Activated CD4-positive, alpha-beta T cell treated with anti-CD3 and anti-CD28 coated beads, Interleukin-2, amount 50 U/mL, for 48 hours (primary cell): Measurements from ENCODE around the gene NSMCE1.
"Not testable (repeated sequence)": the region's sequence is repeated elsewhere in the genome, so short reads cannot be mapped to it uniquely, and the experiment has no call there.

Experiments used
- DNase-seq, 2 experiments: peaks; one replicate each; pipeline ENCODE4 v3.0.0-alpha.2; 2020

NSMCE1 gene

GRCh38 chr16:27269300-27270150 is 953 bp upstream of the NSMCE1 start:
- DNase-seq: peak in 1 of 2 experiments; percentile 2

- peak in 1 of 2 experiments; percentile 2 for DNase-seq
These were observed 1.4 kb downstream of the NSMCE1 start for GRCh38 chr16:27267037-27267677.

GRCh38 chr16:27265982-27266381 is 2.6 kb downstream of the NSMCE1 start:
- no peak for DNase-seq

DNA sequence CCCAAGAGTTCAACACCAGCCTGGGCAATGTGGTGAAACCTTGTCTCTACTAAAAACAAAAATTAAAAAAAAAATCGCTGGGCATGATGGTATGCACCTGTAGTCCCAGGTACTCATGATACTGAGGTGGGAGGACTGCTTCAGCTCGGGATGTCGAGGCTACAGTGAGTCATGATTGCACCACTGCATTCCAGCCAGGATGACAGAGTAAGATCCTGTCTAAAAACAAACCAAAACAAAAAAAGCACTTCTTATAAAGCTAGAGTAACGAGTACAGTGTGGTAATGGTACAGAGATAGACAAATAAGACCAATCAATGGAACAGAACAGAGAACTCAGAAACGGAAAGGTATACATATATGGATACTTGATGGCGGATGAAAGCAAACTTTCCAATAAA is 4.4 kb downstream of the NSMCE1 start:
- no peak for DNase-seq

DNA sequence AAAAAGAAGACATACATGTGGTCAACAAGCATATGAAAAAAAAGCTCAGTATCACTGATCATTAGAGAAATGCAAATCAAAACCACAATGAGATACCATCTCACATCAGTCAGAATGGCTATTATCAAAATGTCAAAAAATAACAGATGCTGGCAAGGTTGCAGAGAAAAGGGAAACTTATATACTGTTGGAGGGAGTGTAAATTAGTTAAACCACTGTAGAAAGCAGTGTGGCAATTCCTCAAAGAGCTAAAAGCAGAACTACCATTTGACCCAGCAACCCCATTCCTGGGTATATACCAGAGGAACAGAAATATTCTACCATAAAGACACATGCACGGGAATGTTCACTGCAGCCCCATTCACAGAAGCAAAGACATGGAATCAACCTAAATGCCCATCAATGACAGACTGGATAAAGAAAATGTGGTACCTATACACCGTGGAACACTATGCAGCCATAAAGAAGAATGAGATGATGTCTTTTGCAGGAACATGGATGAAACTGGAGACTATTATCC is 5.6 kb downstream of the NSMCE1 start:
- DNase-seq: not testable (repeated sequence)

- DNase-seq: no peak
These were observed 8.9 kb downstream of the NSMCE1 start for GRCh38 chr16:27259710-27260109.

GRCh38 chr16:27258241-27258734 is 10.3 kb downstream of the NSMCE1 start:
- no peak for DNase-seq

DNA sequence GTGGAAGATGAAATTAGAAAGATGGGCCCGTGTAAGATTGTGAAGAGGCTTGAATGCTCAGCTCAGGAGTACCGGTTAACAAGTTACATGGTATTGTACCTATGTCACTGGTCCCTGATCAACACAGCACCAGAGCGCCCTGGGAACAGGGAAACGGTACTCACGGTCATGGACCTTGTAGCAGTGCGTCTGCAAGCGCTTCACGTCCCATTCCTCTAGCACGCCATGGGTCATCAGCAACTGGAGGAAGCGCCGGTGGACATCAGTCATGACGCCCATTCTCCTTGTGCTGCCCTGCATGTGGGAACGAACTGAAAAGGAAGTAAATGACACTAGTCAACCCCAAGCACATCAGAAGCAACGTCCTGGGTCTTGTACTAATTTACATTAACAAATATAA is 11.3 kb downstream of the NSMCE1 start:
- DNase-seq: peak in 1 of 2 experiments; percentile 1

DNA sequence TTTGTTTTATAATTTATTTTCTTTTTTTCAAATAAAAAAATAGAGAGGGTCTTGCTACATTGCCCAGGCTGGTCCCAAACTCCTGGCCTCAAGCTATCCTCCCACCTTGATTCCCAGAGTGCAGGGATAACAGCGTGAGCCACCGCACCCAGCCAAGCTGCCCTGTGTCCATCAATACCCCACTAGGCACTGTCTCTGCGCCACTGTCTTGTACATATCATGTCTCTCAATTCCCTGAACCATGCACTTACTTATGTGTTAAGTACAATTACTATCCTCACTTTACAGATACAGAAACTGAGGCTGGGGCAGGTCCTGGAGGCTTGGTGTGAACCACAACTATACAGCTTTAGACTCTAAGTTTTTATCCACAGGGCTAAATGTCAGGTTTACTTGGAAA is 11.7 kb downstream of the NSMCE1 start:
- peak in 1 of 2 experiments; percentile 1 for DNase-seq

- DNase-seq: peak in 1 of 2 experiments; percentile 30
These were observed 14.2 kb downstream of the NSMCE1 start for GRCh38 chr16:27254262-27254811.

GRCh38 chr16:27253526-27253930 is 15.0 kb downstream of the NSMCE1 start:
- DNase-seq: peak in 1 of 2 experiments; percentile 49

GRCh38 chr16:27252206-27252585 is 16.4 kb downstream of the NSMCE1 start:
- DNase-seq: no peak

GRCh38 chr16:27251541-27252205 is 16.9 kb downstream of the NSMCE1 start:
- peak; percentile 41 to 54 for DNase-seq

DNA sequence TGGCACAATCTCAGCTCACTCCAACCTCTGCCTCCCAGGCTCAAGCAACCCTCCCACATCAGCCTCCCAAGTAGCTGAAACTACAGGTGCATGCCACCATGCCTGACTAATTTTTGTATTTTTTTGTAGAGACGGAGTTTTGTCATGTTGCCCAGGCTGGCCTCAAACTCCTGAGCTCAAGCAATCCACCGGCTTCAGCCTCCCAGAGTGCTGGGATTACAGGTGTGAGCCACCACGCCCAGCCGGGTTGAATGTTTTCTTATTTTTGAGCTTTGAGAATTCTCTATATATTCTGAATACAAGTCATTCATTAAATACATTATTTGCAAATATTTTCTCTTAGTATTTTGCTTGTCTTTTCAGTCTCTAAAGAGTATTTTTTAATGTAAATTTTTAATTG is 19.7 kb downstream of the NSMCE1 start:
- DNase-seq: peak in 1 of 2 experiments; percentile 2

DNA sequence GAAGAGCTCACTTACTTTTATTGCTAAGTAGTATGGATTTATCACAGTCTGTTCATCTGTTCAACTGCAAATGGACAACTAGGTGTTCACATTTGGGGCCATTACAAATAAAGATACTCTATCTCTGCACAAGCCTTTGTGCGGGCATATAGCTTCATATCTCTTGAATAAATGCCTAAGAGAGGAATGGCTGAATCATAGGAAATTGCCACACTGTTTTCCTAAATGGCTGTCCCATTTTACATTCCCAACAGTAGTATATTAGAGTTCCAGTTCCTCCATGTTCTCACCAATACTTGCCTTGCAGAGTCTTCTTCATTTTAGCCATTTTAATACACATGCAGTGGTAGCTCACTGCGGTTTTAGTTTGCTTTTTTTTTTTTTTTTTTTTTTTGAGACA is 20.5 kb downstream of the NSMCE1 start:
- no peak for DNase-seq

DNA sequence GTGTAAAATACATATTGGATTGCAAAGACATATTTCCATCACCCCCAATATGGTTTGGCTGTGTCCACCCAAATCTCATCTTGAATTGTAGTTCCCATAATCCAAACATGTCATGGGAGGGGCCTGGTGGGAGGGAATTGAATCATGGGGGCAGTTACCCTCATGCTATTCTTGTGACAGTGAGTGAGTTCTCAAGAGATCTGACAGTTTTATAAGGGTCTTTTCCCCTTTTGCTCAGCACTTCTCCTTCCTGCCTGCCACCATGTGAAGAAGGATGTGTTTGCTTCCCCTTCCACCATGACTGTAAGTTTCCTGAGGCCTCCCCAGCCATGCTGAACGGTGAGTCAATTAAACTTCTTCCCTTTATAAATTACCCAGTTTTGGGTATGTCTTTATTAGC is 21.5 kb downstream of the NSMCE1 start:
- peak in 1 of 2 experiments; percentile 4 for DNase-seq

DNA sequence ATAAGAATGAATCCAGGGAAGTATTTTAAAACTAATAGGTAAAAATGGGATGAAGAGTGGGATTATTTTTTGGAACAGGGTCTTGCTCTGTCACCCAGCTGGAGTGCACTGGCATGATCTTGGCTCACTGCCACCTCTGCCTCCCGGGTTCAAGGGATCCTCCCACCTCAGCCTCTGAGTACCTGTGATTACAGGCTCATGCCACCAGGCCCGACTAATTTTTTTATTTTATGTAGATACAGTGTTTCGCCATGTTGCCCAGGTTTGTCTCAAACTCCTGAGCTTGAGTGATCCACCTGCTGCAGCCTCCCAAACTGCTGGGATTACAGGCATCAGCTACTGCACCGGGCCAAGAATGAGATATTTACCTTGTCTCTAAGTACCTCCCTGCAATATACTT is 22.1 kb downstream of the NSMCE1 start:
- peak in 1 of 2 experiments; percentile 17 for DNase-seq

DNA sequence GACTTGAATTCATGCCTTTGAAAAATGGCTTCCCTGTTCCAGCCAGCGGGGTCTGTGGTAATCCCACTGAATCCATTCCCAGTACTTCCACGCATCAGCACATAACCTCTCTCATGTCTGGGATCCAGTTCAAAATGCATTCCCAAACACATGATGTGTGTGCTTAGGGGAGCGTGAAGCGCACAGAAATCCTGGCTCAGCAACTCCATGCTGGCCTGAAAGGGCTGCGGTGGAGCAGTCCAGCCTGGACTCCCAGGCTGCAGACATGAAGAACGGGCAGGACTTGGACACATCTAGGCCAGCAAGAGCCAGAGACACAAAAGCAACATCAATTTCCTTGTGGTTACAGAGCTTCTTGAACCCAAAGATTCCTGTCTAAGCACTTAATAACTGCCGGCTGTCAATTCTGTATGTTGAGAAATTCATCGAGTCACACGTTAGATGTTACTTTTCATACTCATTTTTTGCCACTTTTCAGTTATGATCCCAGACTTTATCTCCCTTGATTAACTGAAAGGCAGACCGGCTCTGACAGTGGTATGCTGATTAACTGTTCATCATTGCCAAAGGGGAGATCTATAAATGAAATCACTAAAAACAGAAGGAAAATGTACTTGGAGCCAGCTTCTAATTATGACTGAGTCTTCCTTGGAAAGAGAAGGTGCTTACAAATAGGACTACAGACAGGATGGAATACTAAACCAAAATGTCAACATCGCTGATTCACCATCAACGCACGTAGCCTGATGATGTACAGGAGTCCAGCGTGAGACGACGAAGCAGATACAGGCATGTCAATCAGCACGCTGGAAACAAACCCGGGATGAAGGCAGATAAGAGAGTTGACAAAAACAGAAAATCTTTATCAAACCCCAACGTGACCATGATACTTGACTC is 23.0 kb downstream of the NSMCE1 start:
- peak; percentile 66 to 75 for DNase-seq

- DNase-seq: peak in 1 of 2 experiments; percentile 3
These were observed 24.2 kb downstream of the NSMCE1 start for GRCh38 chr16:27244363-27244755.

GRCh38 chr16:27243725-27244362 is 24.7 kb downstream of the NSMCE1 start:
- peak in 1 of 2 experiments; percentile 7 for DNase-seq
